GM23248 (cell line): ENCODE results near the gene STK26. TPM values are rescaled to one million over a fixed set of nuclear protein-coding genes. Genes with fewer than 3 reads are reported as not detected.

Experiments
- DNase-seq: peaks from one replicate; pipeline ENCODE4 v3.0.0-alpha.2; 2015
- H2AFZ ChIP-seq: fragments of 200-600 bp; sonication (generic); 2 replicates; pipeline ENCODE4 v1.6.1; 2016; ENCODE audit warnings: antibody characterized with exemption
- H3F3A ChIP-seq: fragments of 200-600 bp; sonication (generic); 2 replicates; pipeline ENCODE4 v1.6.1; 2016; ENCODE audit warnings: mild to moderate bottlenecking, antibody characterized with exemption, mixed run types; ENCODE audit not compliant: insufficient read depth
- H3K27ac ChIP-seq: fragments of 200-600 bp; sonication (generic); 2 replicates; pipeline ENCODE4 v1.5.1; 2016; ENCODE audit warnings: mild to moderate bottlenecking
- H3K27me3 ChIP-seq: fragments of 200-600 bp; sonication (generic); replicated peaks from 2 replicates; pipeline ENCODE4 v1.6.1; 2016; ENCODE audit warnings: mild to moderate bottlenecking; ENCODE audit not compliant: insufficient read depth
- H3K36me3 ChIP-seq: fragments of 200-600 bp; sonication (generic); 2 replicates; pipeline ENCODE4 v1.6.1; 2016; ENCODE audit warnings: low read depth, mild to moderate bottlenecking
- H3K4me1 ChIP-seq: fragments of 200-600 bp; sonication (generic); 2 replicates; pipeline ENCODE4 v1.6.1; 2016; ENCODE audit warnings: mild to moderate bottlenecking; ENCODE audit not compliant: insufficient read depth
- H3K4me2 ChIP-seq: fragments of 200-600 bp; sonication (generic); one replicate; pipeline ENCODE4 v1.6.1; 2016; ENCODE audit warnings: mild to moderate bottlenecking; ENCODE audit not compliant: unreplicated experiment
- H3K4me3 ChIP-seq: fragments of 200-600 bp; sonication (generic); 2 replicates; pipeline ENCODE4 v1.5.1; 2016; ENCODE audit warnings: mild to moderate bottlenecking
- H3K79me2 ChIP-seq: fragments of 200-600 bp; sonication (generic); 2 replicates; pipeline ENCODE4 v1.6.1; 2016; ENCODE audit warnings: mild to moderate bottlenecking; ENCODE audit not compliant: insufficient read depth
- H3K9ac ChIP-seq: fragments of 200-600 bp; sonication (generic); 2 replicates; pipeline ENCODE4 v1.6.1; 2016; ENCODE audit warnings: mild to moderate bottlenecking
- H3K9me2 ChIP-seq: fragments of 200-600 bp; sonication (generic); 2 replicates; pipeline ENCODE4 v1.6.1; 2016; ENCODE audit warnings: mixed run types, mild to moderate bottlenecking, moderate library complexity; ENCODE audit not compliant: insufficient read depth
- H3K9me3 ChIP-seq: fragments of 200-600 bp; sonication (generic); one replicate; pipeline ENCODE4 v1.6.1; 2017; ENCODE audit warnings: low read depth
- H4K20me1 ChIP-seq: fragments of 200-600 bp; sonication (generic); 2 replicates; pipeline ENCODE4 v1.6.0; 2016; ENCODE audit not compliant: insufficient read depth
- EZH2 ChIP-seq: fragments of 200-600 bp; sonication (generic); IDR thresholded peaks from 2 replicates; pipeline ENCODE4 v1.6.1; 2018; ENCODE audit warnings: antibody characterized with exemption, mild to moderate bottlenecking; ENCODE audit not compliant: insufficient read depth, poor library complexity, severe bottlenecking
- EZH2phosphoT487 ChIP-seq: fragments of 200-600 bp; sonication (generic); IDR thresholded peaks from 2 replicates; pipeline ENCODE4 v1.6.1; 2018; ENCODE audit warnings: antibody characterized with exemption, moderate library complexity, mild to moderate bottlenecking, low read depth; ENCODE audit not compliant: insufficient read depth
- WGBS, 2 experiments: methylation state at CpG; one replicate each; pipeline ENCODE4 v1.1.6; 2015 to 2017; ENCODE audit warnings: low lambda C conversion rate in 2 of 2, low coverage in 1 of 2; ENCODE audit errors: missing lambda C conversion rate in 2 of 2; 5-methylcytosine and 5-hydroxymethylcytosine counted together
- in situ Hi-C: fragments of 300-500 bp; cut with MboI; formaldehyde crosslinking; loops from 2 replicates; pipeline ENCODE4 v1.15.0; 2020
- polyA plus RNA-seq: library from polyadenylated mRNA; unstranded; fragments of >200 nt; fragmentation: Nextera tagmentation; extraction: Ambion mirVana; gene quantifications from 2 replicates; pipeline ENCODE4 v1.2.1, GENCODE V29; 2016
- total RNA-seq: library from RNA; depleted of rRNA; stranded (reverse); fragments of >200 nt; shearing (Covaris generic); gene quantifications from 2 replicates; pipeline ENCODE4 v1.2.3, GENCODE V29; 2014

STK26 gene
- total and polyA plus RNA-seq, 2 experiments from 2014 or later = 0.74 to 1.1 TPM

- Histone ChIP-seq H3K9ac (no peak overlapping the region), H3K9me2 (no peaks in the 10 kb centered on the region), H3K4me3 (no peak overlapping the region), H3F3A (no peaks in the 10 kb centered on the region), H4K20me1 (no peaks in the 10 kb centered on the region), H3K4me2 (no peak overlapping the region), H2AFZ (no peak overlapping the region), H3K27ac (no peak overlapping the region), H3K36me3 (no peaks in the 10 kb centered on the region), H3K79me2 (no peaks in the 10 kb centered on the region), H3K9me3 (no peaks in the 10 kb centered on the region), H3K27me3 (no peaks in the 10 kb centered on the region), H3K4me1 (no peaks in the 10 kb centered on the region)
- WGBS, 2 experiments = 90 to 100% methylated on average over 2 of the region's 2 CpGs
- in situ Hi-C loops = no loop called here
- TF ChIP-seq EZH2 (no peak), EZH2phosphoT487 (no peak)
- no peak for DNase-seq
Observed at GRCh38 chrX:132040066-132040465, 17.0 kb downstream of the STK26 start.

- WGBS, 2 experiments = 84% methylated on average over 4 of the region's 4 CpGs
- no peak overlapping the region for H3K9ac ChIP-seq
- H3K27ac ChIP-seq = no peak overlapping the region
- no peak for TF ChIP-seq EZH2
- TF ChIP-seq EZH2phosphoT487 = no peak
- H3K36me3 ChIP-seq = no peaks in the 10 kb centered on the region
- H3K4me2 ChIP-seq = no peak overlapping the region
- H3K4me3 ChIP-seq = no peak overlapping the region
- in situ Hi-C loops = no loop called here
- no peaks in the 10 kb centered on the region for H4K20me1 ChIP-seq
- no peaks in the 10 kb centered on the region for H3K9me2 ChIP-seq
- H3K4me1 ChIP-seq = no peaks in the 10 kb centered on the region
- no peaks in the 10 kb centered on the region for H3F3A ChIP-seq
- H3K9me3 ChIP-seq = no peaks in the 10 kb centered on the region
- H3K79me2 ChIP-seq = no peaks in the 10 kb centered on the region
- no peak overlapping the region for H2AFZ ChIP-seq
- DNase-seq = peak; percentile 21
- no peaks in the 10 kb centered on the region for H3K27me3 ChIP-seq
Observed at GRCh38 chrX:132041015-132041414, 17.9 kb downstream of the STK26 start.

GRCh38 chrX:132043977-132044376 is 20.9 kb downstream of the STK26 start:
- in situ Hi-C loops = no loop called here
- TF ChIP-seq EZH2 (no peak), EZH2phosphoT487 (no peak)
- H3K79me2 ChIP-seq = no peaks in the 10 kb centered on the region

GRCh38 chrX:132044953-132045352 is 21.9 kb downstream of the STK26 start:
- in situ Hi-C loops = no loop called here
- no peak for DNase-seq
- Histone ChIP-seq H2AFZ (no peak overlapping the region), H3F3A (no peaks in the 10 kb centered on the region), H3K9ac (no peak overlapping the region), H3K9me3 (no peaks in the 10 kb centered on the region), H3K27me3 (no peaks in the 10 kb centered on the region), H3K4me3 (no peak overlapping the region), H3K79me2 (no peaks in the 10 kb centered on the region), H3K9me2 (no peaks in the 10 kb centered on the region), H3K27ac (no peak overlapping the region), H3K4me1 (no peaks in the 10 kb centered on the region), H4K20me1 (no peaks in the 10 kb centered on the region), H3K4me2 (no peak overlapping the region), H3K36me3 (no peaks in the 10 kb centered on the region)
- TF ChIP-seq EZH2 (no peak), EZH2phosphoT487 (no peak)
- whole genome bisulfite sequencing, 2 experiments = 76 to 84% methylated on average over 4 of the region's 4 CpGs

More at GRCh38 chrX:132043977-132044376, 20.9 kb downstream of the STK26 start:
- H3K9me3 ChIP-seq = no peaks in the 10 kb centered on the region
- no peak overlapping the region for H3K27ac ChIP-seq
- H3K4me1 ChIP-seq = no peaks in the 10 kb centered on the region
- no peak overlapping the region for H3K9ac ChIP-seq
- H3F3A ChIP-seq = no peaks in the 10 kb centered on the region
- H3K27me3 ChIP-seq = no peaks in the 10 kb centered on the region
- H3K4me3 ChIP-seq = no peak overlapping the region
- H4K20me1 ChIP-seq = no peaks in the 10 kb centered on the region
- WGBS, 2 experiments = 80 to 88% methylated on average over 2 of the region's 2 CpGs
- no peaks in the 10 kb centered on the region for H3K36me3 ChIP-seq
- H3K4me2 ChIP-seq = no peak overlapping the region
- H2AFZ ChIP-seq = no peak overlapping the region
- DNase-seq = no peak
- no peaks in the 10 kb centered on the region for H3K9me2 ChIP-seq

- H3K9me2 ChIP-seq = no peaks in the 10 kb centered on the region
- no peak overlapping the region for H2AFZ ChIP-seq
- H3K27me3 ChIP-seq = no peaks in the 10 kb centered on the region
- in situ Hi-C loops = no loop called here
- no peak overlapping the region for H3K4me2 ChIP-seq
- no peaks in the 10 kb centered on the region for H3F3A ChIP-seq
- no peak overlapping the region for H3K27ac ChIP-seq
- no peaks in the 10 kb centered on the region for H3K36me3 ChIP-seq
- no peaks in the 10 kb centered on the region for H3K9me3 ChIP-seq
- TF ChIP-seq EZH2 = no peak
- H3K9ac ChIP-seq = no peak overlapping the region
- no peaks in the 10 kb centered on the region for H3K4me1 ChIP-seq
- H3K4me3 ChIP-seq = no peak overlapping the region
- no peaks in the 10 kb centered on the region for H4K20me1 ChIP-seq
- H3K79me2 ChIP-seq = no peaks in the 10 kb centered on the region
- WGBS, 2 experiments = 89 to 93% methylated on average over 2 of the region's 2 CpGs
- DNase-seq = no peak
Observed at GRCh38 chrX:132045456-132045855, 22.4 kb downstream of the STK26 start.
